ENCODE data around the gene CD38. TPM values are rescaled to one million over a fixed set of nuclear protein-coding genes. Genes with fewer than 3 reads are reported as not detected.

Gene CD38
- total RNA-seq, 1 experiment from 2014 or later = 0.07 TPM

DNA sequence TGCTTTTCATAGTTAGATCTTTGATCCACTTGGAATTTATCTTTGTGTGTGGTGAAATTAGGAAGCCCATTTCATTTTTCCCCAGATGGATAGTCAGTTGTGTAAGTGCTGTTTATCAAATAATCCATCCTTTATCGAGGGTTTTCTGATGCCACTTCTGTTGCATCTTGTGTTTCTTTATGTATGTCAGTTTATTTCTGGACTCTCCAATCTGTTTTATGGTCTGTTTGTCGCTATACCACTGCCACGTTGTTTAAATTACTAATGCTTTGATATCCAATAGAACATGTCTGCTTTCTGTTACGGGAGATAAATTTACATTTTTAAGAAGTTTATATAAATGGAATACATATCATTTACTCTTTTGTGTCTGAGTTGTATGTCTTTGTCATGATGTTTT lies 21.0 kb downstream of the CD38 start:
- no CpG with 5 or more reads among the region's 4 CpGs for WGBS (ENCODE audit: extremely low coverage, insufficient read length, low lambda C conversion rate)
- Histone ChIP-seq H3K79me2 (ENCODE audit: insufficient read depth, low read length) (no peaks in the 10 kb centered on the region), H2BK5ac (ENCODE audit: insufficient read length, low read length) (no peak overlapping the region)

More for the DNA sequence above, 21.0 kb downstream of the CD38 start:
- no peak overlapping the region for H3K56ac ChIP-seq (ENCODE audit: insufficient read length, low read depth, low read length)
- H2BK120ac ChIP-seq (ENCODE audit: low read depth, low read length, poor library complexity, severe bottlenecking) = no peak overlapping the region
- H3K4me2 ChIP-seq (ENCODE audit: insufficient read depth, insufficient read length, low read length) = no peak overlapping the region
- H3K9me3 Mint-ChIP-seq = peaks cover 14 to 15% of the 10 kb centered on the region in 2 experiments
- H3K27me3 Mint-ChIP-seq (ENCODE audit: low read depth) = no peaks in the 10 kb centered on the region
- peaks cover 0 to 15% (median 3%) of the 10 kb centered on the region in 3 experiments; a peak in 1 of 7 replicates for H3K36me3 Mint-ChIP-seq (ENCODE audit: insufficient read depth in 1 of 3, low read depth in 3 of 3)
- H2AFZ ChIP-seq (ENCODE audit: low read length) = no peak overlapping the region
- no peak overlapping the region for H3K9ac ChIP-seq (ENCODE audit: extremely low read depth, insufficient read length, low read length)
- no peak overlapping the region for H3K18ac ChIP-seq (ENCODE audit: insufficient read length, low read depth, low read length)
- no peak for DNase-seq
- no peak overlapping the region for H3K14ac ChIP-seq (ENCODE audit: insufficient read depth, low read length)
- peaks cover 0 to 6% of the 10 kb centered on the region in 2 experiments; a peak in 1 of 4 replicates for H3K4me1 Mint-ChIP-seq
- H3K9me3 ChIP-seq (ENCODE audit: control insufficient read depth, low read depth, low read length) = no peaks in the 10 kb centered on the region
- no peak overlapping the region for H3K4me3 Mint-ChIP-seq
- H4K91ac ChIP-seq (ENCODE audit: insufficient read length, low read depth, low read length) = no peak overlapping the region
- no peak overlapping the region for H3K27ac Mint-ChIP-seq
- H3K79me1 ChIP-seq (ENCODE audit: insufficient read depth, low read depth, low read length, poor library complexity, severe bottlenecking) = no peaks in the 10 kb centered on the region
- H4K20me1 ChIP-seq (ENCODE audit: control insufficient read depth, insufficient read depth, insufficient read length) = no peaks in the 10 kb centered on the region
- no peaks in the 10 kb centered on the region for H3K23me2 ChIP-seq (ENCODE audit: insufficient read length, low read depth, low read length, poor library complexity, severe bottlenecking)
- no peak overlapping the region for H4K8ac ChIP-seq (replicated peaks; ENCODE audit: insufficient read length, low read depth, low read length)
- H2BK12ac ChIP-seq (ENCODE audit: insufficient read length, low read depth, low read length) = no peak overlapping the region
- H3K4ac ChIP-seq (ENCODE audit: low read depth, low read length) = no peak overlapping the region
- no peak overlapping the region for H2AK5ac ChIP-seq (ENCODE audit: insufficient read length, low read length)
- H3K4me1 ChIP-seq (ENCODE audit: insufficient read depth, low read length) = no peaks in the 10 kb centered on the region
- H3K27me3 ChIP-seq (ENCODE audit: insufficient read depth, low read length) = no peaks in the 10 kb centered on the region
- no peak overlapping the region for H3K27ac ChIP-seq (ENCODE audit: insufficient read length, low read depth, low read length)
- H2BK20ac ChIP-seq (ENCODE audit: low read depth, low read length, poor library complexity, severe bottlenecking) = no peak overlapping the region
- TF ChIP-seq, protein P1, sequence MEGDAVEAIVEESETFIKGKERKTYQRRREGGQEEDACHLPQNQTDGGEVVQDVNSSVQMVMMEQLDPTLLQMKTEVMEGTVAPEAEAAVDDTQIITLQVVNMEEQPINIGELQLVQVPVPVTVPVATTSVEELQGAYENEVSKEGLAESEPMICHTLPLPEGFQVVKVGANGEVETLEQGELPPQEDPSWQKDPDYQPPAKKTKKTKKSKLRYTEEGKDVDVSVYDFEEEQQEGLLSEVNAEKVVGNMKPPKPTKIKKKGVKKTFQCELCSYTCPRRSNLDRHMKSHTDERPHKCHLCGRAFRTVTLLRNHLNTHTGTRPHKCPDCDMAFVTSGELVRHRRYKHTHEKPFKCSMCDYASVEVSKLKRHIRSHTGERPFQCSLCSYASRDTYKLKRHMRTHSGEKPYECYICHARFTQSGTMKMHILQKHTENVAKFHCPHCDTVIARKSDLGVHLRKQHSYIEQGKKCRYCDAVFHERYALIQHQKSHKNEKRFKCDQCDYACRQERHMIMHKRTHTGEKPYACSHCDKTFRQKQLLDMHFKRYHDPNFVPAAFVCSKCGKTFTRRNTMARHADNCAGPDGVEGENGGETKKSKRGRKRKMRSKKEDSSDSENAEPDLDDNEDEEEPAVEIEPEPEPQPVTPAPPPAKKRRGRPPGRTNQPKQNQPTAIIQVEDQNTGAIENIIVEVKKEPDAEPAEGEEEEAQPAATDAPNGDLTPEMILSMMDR (conservative IDR thresholded peaks at IDR 0.05) = no peak
- no peak overlapping the region for H3T11ph ChIP-seq (ENCODE audit: low read length)
- H3K23ac ChIP-seq (ENCODE audit: insufficient read length, low read depth, low read length) = no peak overlapping the region
- H4K5ac ChIP-seq (ENCODE audit: insufficient read length, low read depth, low read length) = no peak overlapping the region
- H2BK15ac ChIP-seq (ENCODE audit: low read depth, low read length) = no peak overlapping the region

Data from H9 (cell line).